Activated CD8-positive, alpha-beta T cell treated with anti-CD3 and anti-CD28 coated beads for 36 hours (primary cell): ENCODE measurements around the gene CYLD. TPM values are rescaled to one million over a fixed set of nuclear protein-coding genes. Genes with fewer than 3 reads are reported as not detected.
A peak's percentile ranks its signal among the peaks of the same experiment; 100 is the strongest.

Source experiments
- ATAC-seq: fragments of 200-7000 bp; cut with Tn5 transposase; one replicate; pipeline ENCODE4 v1.10.0; 2021; ENCODE audit warnings: mild to moderate bottlenecking, moderate library complexity
- CTCF ChIA-PET: fragments of 350-600 bp; sonication (Branson Sonifier 250); formaldehyde crosslinking; loops from one replicate; lab custom pipeline; 2021; ENCODE audit warnings: antibody characterized with exemption; lab: Charles Lee
- POLR2A ChIA-PET: fragments of 350-600 bp; sonication (Branson Sonifier 250); formaldehyde crosslinking; loops from one replicate; lab custom pipeline; 2021; ENCODE audit warnings: antibody characterized with exemption; lab: Charles Lee
- DNase-seq: peaks from one replicate; pipeline ENCODE4 v3.0.0-alpha.2; 2020
- H3K27ac Mint-ChIP-seq: one replicate; pipeline ENCODE4 v1.8.0; 2021; ENCODE audit warnings: mild to moderate bottlenecking, mixed read lengths
- H3K27me3 Mint-ChIP-seq: one replicate; pipeline ENCODE4 v1.8.0; 2021; ENCODE audit warnings: mixed read lengths
- H3K36me3 Mint-ChIP-seq: one replicate; pipeline ENCODE4 v1.8.0; 2021; ENCODE audit warnings: low read depth, mixed read lengths
- H3K4me1 Mint-ChIP-seq: one replicate; pipeline ENCODE4 v1.8.0; 2021; ENCODE audit warnings: low read depth, mixed read lengths
- H3K4me3 Mint-ChIP-seq: one replicate; pipeline ENCODE4 v1.8.0; 2021; ENCODE audit warnings: mild to moderate bottlenecking, moderate library complexity, mixed read lengths
- H3K9me3 Mint-ChIP-seq: one replicate; pipeline ENCODE4 v1.8.0; 2021; ENCODE audit warnings: mixed read lengths
- CTCF ChIP-seq: fragments of 200-600 bp; IDR thresholded peaks from one replicate; pipeline ENCODE4 v1.8.0; 2022; ENCODE audit warnings: antibody characterized with exemption, mild to moderate bottlenecking
- intact Hi-C: fragments of 100-400 bp; cut with micrococcal nuclease; formaldehyde crosslinking; loops from one replicate; pipeline ENCODE4 v1.10.0; 2022
- total RNA-seq, 2 experiments: library from RNA; stranded (reverse); gene quantifications; one replicate each; pipeline ENCODE4 v1.2.3, GENCODE V29; 2021

CYLD gene
- total RNA-seq, 2 experiments from 2014 or later, result 86.4 to 94.4 TPM

GRCh38 chr16:50717091-50717490 lies 24.8 kb upstream of the CYLD start:
- Mint-ChIP-seq H3K9me3 (no peaks in the 10 kb centered on the region), H3K27ac (peak overlapping the region; percentile 35), H3K4me3 (no peak overlapping the region), H3K4me1 (peaks cover 26% of the 10 kb centered on the region), H3K27me3 (no peaks in the 10 kb centered on the region), H3K36me3 (no peaks in the 10 kb centered on the region)
- intact Hi-C loops, result no loop called here
- CTCF ChIA-PET, result interaction anchor here (0.5 to 7.0 kb wide), 9 partner anchors 14 to 92 kb away, joined by 3 to 34 read pairs (median 3); no protein-coding TSS in a partner anchor
- no peak for TF ChIP-seq CTCF
- DNase-seq, result no peak
- POLR2A ChIA-PET, result interaction anchor here (0.9 to 1.4 kb wide), 2 partner anchors 17 to 18 kb away, joined by 3 to 4 read pairs; no protein-coding TSS in a partner anchor
- peak; percentile 55 for ATAC-seq

- no peak overlapping the region for H3K4me3 Mint-ChIP-seq
- CTCF ChIA-PET, result interaction anchor here (0.5 to 7.0 kb wide), 6 partner anchors 14 to 88 kb away, joined by 3 to 34 read pairs (median 4); no protein-coding TSS in a partner anchor
These were observed 24.4 kb upstream of the CYLD start for GRCh38 chr16:50717494-50717893.

GRCh38 chr16:50718061-50718760 lies 23.7 kb upstream of the CYLD start:
- peaks cover 1% of the 10 kb centered on the region for H3K36me3 Mint-ChIP-seq
- POLR2A ChIA-PET, result no interaction called here

More at GRCh38 chr16:50717494-50717893, 24.4 kb upstream of the CYLD start:
- Mint-ChIP-seq H3K27ac (peak overlapping the region; percentile 30), H3K4me1 (peaks cover 30% of the 10 kb centered on the region), H3K27me3 (no peaks in the 10 kb centered on the region), H3K36me3 (no peaks in the 10 kb centered on the region), H3K9me3 (no peaks in the 10 kb centered on the region)
- intact Hi-C loops, result no loop called here
- POLR2A ChIA-PET, result interaction anchor here (0.9 kb wide), 1 partner anchor 18 kb away, joined by 3 read pairs; no protein-coding TSS in a partner anchor
- no peak for TF ChIP-seq CTCF
- no peak for ATAC-seq
- no peak for DNase-seq

GRCh38 chr16:50718761-50719400 lies 23.0 kb upstream of the CYLD start:
- intact Hi-C loops, result no loop called here
- ChIA-PET POLR2A (interaction anchor here (0.6 kb wide), 1 partner anchor 30 kb away, joined by 3 read pairs; no protein-coding TSS in a partner anchor), CTCF (interaction anchor here (1.0 to 7.0 kb wide), 5 partner anchors 13 to 88 kb away, joined by 3 to 34 read pairs (median 5); no protein-coding TSS in a partner anchor)
- H3K27ac Mint-ChIP-seq, result no peak overlapping the region
- peaks cover 4% of the 10 kb centered on the region for H3K9me3 Mint-ChIP-seq
- H3K27me3 Mint-ChIP-seq, result no peaks in the 10 kb centered on the region
- peaks cover 32% of the 10 kb centered on the region for H3K4me1 Mint-ChIP-seq
- no peak for ATAC-seq
- TF ChIP-seq CTCF, result no peak
- DNase-seq, result no peak
- no peak overlapping the region for H3K4me3 Mint-ChIP-seq
- H3K36me3 Mint-ChIP-seq, result peaks cover 2% of the 10 kb centered on the region

More at GRCh38 chr16:50718061-50718760, 23.7 kb upstream of the CYLD start:
- ATAC-seq (no peak), DNase-seq (no peak)
- Mint-ChIP-seq H3K27ac (no peak overlapping the region), H3K27me3 (no peaks in the 10 kb centered on the region), H3K4me1 (peaks cover 32% of the 10 kb centered on the region), H3K9me3 (peaks cover under 1% of the 10 kb centered on the region), H3K4me3 (no peak overlapping the region)
- no peak for TF ChIP-seq CTCF
- CTCF ChIA-PET, result interaction anchor here (1.0 to 7.0 kb wide), 4 partner anchors 13 to 89 kb away, joined by 4 to 34 read pairs (median 6); no protein-coding TSS in a partner anchor
- intact Hi-C loops, result no loop called here
